K562 (cell line): ENCODE results near the gene KIF5A. TPM values are rescaled to one million over a fixed set of nuclear protein-coding genes. Genes with fewer than 3 reads are reported as not detected.

ENCODE experiments used
- ATF7 ChIP-seq: fragments of 450-650 bp; IDR thresholded peaks from 2 replicates; pipeline ENCODE4 v1.7.1; 2014; ENCODE audit warnings: mild to moderate bottlenecking, moderate library complexity
- BACH1 ChIP-seq: fragments of 200-800 bp; sonication (Bioruptor generic); IDR thresholded peaks from 2 replicates; pipeline ENCODE4 v1.6.1; 2016; ENCODE audit warnings: missing genetic modification characterization, missing compliant biosample characterization
- CCAR2 ChIP-seq: fragments of 200-400 bp; formaldehyde crosslinking; IDR thresholded peaks from 2 replicates; pipeline ENCODE4 v1.6.1; 2017; ENCODE audit warnings: mild to moderate bottlenecking, low read depth, low read length
- ESRRA ChIP-seq: fragments of 450-650 bp; IDR thresholded peaks from 2 replicates; pipeline ENCODE4 v1.6.1; 2014; ENCODE audit warnings: low read depth, mild to moderate bottlenecking, moderate library complexity, borderline replicate concordance
- HCFC1 ChIP-seq: IDR thresholded peaks from 2 replicates; pipeline ENCODE4 v1.6.1; 2012; ENCODE audit warnings: low read depth, low read length, improper control_type of control experiment
- HNRNPL ChIP-seq: fragments of 200-400 bp; formaldehyde crosslinking; IDR thresholded peaks from 2 replicates; pipeline ENCODE4 v1.6.1; 2017; ENCODE audit warnings: low read depth, mild to moderate bottlenecking, low read length
- NR2C1 ChIP-seq, 2 experiments: fragments of 450-650 bp; IDR thresholded peaks; 2 replicates each; pipeline ENCODE4 v1.6.1; 2017; ENCODE audit warnings: mild to moderate bottlenecking in 2 of 2, antibody characterized with exemption in 1 of 2, inconsistent platforms in 1 of 2, missing compliant biosample characterization in 1 of 2, missing genetic modification characterization in 1 of 2
- POLR2AphosphoS5 ChIP-seq: IDR thresholded peaks from 2 replicates; pipeline ENCODE4 v1.6.1; 2011; ENCODE audit warnings: mild to moderate bottlenecking, low read depth, low read length, moderate library complexity; ENCODE audit not compliant: control insufficient read depth, insufficient read depth
- POLR3G ChIP-seq: IDR thresholded peaks from 2 replicates; pipeline ENCODE4 v1.6.1; 2011; ENCODE audit not compliant: insufficient read length, insufficient replicate concordance; ENCODE audit errors: extremely low read depth
- SAFB ChIP-seq: fragments of 200-400 bp; formaldehyde crosslinking; IDR thresholded peaks from 2 replicates; pipeline ENCODE4 v1.6.1; 2017; ENCODE audit warnings: low read depth, low read length, borderline replicate concordance
- SMAD3 ChIP-seq: fragments of 450-650 bp; formaldehyde crosslinking; conservative IDR thresholded peaks from 2 replicates; pipeline ENCODE4 v1.4.0; 2020; ENCODE audit warnings: mild to moderate bottlenecking
- ZBTB7A ChIP-seq: IDR thresholded peaks from 2 replicates; pipeline ENCODE4 v1.6.1; 2011; ENCODE audit warnings: low read depth, mild to moderate bottlenecking, low read length, moderate library complexity, borderline replicate concordance; ENCODE audit not compliant: control insufficient read depth
- ZNF551 ChIP-seq: fragments of 250-450 bp; sonication (Bioruptor Pico); IDR thresholded peaks from 2 replicates; pipeline ENCODE4 v1.5.0; 2021; ENCODE audit warnings: mild to moderate bottlenecking, moderate library complexity
- ZNF57 ChIP-seq: fragments of 450-650 bp; formaldehyde crosslinking; IDR thresholded peaks from 2 replicates; pipeline ENCODE4 v1.4.0; 2020; ENCODE audit warnings: mild to moderate bottlenecking, moderate library complexity
- polyA plus RNA-seq, 8 experiments: library from polyadenylated mRNA; depleted of rRNA in 4 of 8; stranded (reverse) in 5 of 8; unstranded in 3 of 8; fragments of >200 nt; fragmentation: Nextera tagmentation in 2 of 8; fragmentation: Illumina TruSeq in 1 of 8; extraction: Ambion mirVana in 2 of 8; extraction: Trizol in 1 of 8; gene quantifications; 2 replicates each; pipeline versions ENCODE4 v1.2.1 to v1.2.3, GENCODE V29; 2011 to 2014; ENCODE audit warnings: inconsistent platforms in 1 of 8, missing spikeins in 1 of 8
- total RNA-seq, 7 experiments: library from RNA; depleted of rRNA in 6 of 7; stranded (reverse); fragments of >200 nt in 6 of 7; fragmentation: Illumina TruSeq in 2 of 7; extraction: Trizol in 2 of 7; gene quantifications; 2 replicates each; pipeline versions ENCODE4 v1.2.1 to v1.2.3, GENCODE V29; 2011 to 2021; ENCODE audit warnings: low replicate concordance in 1 of 7
- TF ChIP-seq, protein P1 (sequence below), 2 experiments: IDR thresholded peaks; 2 replicates each; pipeline ENCODE4 v1.6.1; 2012; ENCODE audit warnings: improper control_type of control experiment in 2 of 2, low read depth in 2 of 2, low read length in 2 of 2, borderline replicate concordance in 1 of 2
- TF ChIP-seq, protein P2 (sequence below), 2 experiments: fragments of 450-650 bp; conservative IDR thresholded peaks; 2 replicates each; pipeline ENCODE4 v1.6.1; 2017; ENCODE audit warnings: mild to moderate bottlenecking in 2 of 2, moderate library complexity in 2 of 2
- TF ChIP-seq, protein P3 (sequence below): fragments of 150-350 bp; IDR thresholded peaks from 2 replicates; pipeline ENCODE4 v1.6.1; 2014; ENCODE audit warnings: low read depth, mild to moderate bottlenecking, low read length, borderline replicate concordance
- TF ChIP-seq, protein P4 (sequence below): sonication (generic); formaldehyde crosslinking; IDR thresholded peaks from 2 replicates; pipeline ENCODE4 v1.8.1; 2023; ENCODE audit warnings: mild to moderate bottlenecking, missing genetic modification reagents, moderate library complexity

The KIF5A gene
- total and polyA plus RNA-seq, 9 of the 15 experiments (the other 6 are each of a cell fraction or from before 2014, with no cell fraction given) = 3.4 to 17.7 (median 8.0) TPM

DNA sequence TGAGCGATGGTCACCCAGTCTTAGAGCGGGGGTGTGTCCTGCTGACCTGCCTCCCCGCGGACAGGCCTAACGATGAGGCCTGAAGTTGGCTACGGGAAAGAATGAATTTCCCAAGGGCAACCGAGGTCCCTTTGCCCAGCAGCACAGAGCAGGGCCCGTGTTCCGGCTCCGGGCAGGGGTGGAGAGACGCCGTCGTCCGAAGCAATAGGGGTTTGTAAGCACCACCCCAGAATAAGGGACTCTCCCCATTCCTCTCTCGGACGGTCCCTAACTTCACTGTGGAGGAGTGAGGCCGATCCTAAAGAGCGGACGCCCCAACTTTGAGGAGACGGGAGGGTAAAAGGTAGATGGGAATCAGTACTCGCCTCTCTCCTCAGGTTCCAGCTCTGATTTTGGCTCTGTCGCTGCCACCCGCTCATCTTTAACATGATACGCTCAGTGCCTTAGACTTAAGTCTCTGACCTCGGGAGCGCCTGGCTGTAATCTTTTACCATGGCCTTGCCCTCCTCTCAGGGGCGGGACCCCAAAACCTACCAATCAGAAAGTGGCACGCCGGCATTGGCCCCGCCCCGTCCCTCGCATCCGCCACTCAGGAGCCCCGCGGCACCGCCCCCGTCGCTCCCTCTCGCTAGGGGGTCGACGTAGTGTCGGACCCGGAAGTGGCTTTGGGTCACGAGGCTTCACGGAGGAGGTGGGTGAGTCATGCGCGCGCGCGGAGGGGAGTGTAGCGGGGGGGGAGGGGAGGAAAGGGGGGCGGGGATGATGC, 29.6 kb upstream of the KIF5A start, which contains the start of gene DDIT3 (continued):
- TF ChIP-seq SAFB = no peak
- TF ChIP-seq, protein P1, sequence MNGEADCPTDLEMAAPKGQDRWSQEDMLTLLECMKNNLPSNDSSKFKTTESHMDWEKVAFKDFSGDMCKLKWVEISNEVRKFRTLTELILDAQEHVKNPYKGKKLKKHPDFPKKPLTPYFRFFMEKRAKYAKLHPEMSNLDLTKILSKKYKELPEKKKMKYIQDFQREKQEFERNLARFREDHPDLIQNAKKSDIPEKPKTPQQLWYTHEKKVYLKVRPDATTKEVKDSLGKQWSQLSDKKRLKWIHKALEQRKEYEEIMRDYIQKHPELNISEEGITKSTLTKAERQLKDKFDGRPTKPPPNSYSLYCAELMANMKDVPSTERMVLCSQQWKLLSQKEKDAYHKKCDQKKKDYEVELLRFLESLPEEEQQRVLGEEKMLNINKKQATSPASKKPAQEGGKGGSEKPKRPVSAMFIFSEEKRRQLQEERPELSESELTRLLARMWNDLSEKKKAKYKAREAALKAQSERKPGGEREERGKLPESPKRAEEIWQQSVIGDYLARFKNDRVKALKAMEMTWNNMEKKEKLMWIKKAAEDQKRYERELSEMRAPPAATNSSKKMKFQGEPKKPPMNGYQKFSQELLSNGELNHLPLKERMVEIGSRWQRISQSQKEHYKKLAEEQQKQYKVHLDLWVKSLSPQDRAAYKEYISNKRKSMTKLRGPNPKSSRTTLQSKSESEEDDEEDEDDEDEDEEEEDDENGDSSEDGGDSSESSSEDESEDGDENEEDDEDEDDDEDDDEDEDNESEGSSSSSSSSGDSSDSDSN (IDR thresholded peaks at IDR 0.05; ENCODE audit: borderline replicate concordance in 1 of 2, low read depth in 2 of 2, low read length in 2 of 2) = 0 out of 4 replicates have a peak, but pooled peaks of 1 of the 2 experiments have one; percentile 42
- TF ChIP-seq, protein P2, sequence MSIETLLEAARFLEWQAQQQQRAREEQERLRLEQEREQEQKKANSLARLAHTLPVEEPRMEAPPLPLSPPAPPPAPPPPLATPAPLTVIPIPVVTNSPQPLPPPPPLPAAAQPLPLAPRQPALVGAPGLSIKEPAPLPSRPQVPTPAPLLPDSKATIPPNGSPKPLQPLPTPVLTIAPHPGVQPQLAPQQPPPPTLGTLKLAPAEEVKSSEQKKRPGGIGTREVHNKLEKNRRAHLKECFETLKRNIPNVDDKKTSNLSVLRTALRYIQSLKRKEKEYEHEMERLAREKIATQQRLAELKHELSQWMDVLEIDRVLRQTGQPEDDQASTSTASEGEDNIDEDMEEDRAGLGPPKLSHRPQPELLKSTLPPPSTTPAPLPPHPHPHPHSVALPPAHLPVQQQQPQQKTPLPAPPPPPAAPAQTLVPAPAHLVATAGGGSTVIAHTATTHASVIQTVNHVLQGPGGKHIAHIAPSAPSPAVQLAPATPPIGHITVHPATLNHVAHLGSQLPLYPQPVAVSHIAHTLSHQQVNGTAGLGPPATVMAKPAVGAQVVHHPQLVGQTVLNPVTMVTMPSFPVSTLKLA (conservative IDR thresholded peaks at IDR 0.05) = peak; percentile 84 to 91
- TF ChIP-seq HNRNPL = 0 out of 2 replicates have a peak, but pooled peaks have one; percentile 27
- peak; percentile 54; the same call in 1 of the 2 replicates for TF ChIP-seq NR2C1 (IDR thresholded peaks at IDR 0.05)
- peak; percentile 79 for TF ChIP-seq NR2C1 (tag; IDR thresholded peaks at IDR 0.05)
- TF ChIP-seq, protein P3, sequence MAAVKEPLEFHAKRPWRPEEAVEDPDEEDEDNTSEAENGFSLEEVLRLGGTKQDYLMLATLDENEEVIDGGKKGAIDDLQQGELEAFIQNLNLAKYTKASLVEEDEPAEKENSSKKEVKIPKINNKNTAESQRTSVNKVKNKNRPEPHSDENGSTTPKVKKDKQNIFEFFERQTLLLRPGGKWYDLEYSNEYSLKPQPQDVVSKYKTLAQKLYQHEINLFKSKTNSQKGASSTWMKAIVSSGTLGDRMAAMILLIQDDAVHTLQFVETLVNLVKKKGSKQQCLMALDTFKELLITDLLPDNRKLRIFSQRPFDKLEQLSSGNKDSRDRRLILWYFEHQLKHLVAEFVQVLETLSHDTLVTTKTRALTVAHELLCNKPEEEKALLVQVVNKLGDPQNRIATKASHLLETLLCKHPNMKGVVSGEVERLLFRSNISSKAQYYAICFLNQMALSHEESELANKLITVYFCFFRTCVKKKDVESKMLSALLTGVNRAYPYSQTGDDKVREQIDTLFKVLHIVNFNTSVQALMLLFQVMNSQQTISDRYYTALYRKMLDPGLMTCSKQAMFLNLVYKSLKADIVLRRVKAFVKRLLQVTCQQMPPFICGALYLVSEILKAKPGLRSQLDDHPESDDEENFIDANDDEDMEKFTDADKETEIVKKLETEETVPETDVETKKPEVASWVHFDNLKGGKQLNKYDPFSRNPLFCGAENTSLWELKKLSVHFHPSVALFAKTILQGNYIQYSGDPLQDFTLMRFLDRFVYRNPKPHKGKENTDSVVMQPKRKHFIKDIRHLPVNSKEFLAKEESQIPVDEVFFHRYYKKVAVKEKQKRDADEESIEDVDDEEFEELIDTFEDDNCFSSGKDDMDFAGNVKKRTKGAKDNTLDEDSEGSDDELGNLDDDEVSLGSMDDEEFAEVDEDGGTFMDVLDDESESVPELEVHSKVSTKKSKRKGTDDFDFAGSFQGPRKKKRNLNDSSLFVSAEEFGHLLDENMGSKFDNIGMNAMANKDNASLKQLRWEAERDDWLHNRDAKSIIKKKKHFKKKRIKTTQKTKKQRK = no peak
- TF ChIP-seq, protein P4, sequence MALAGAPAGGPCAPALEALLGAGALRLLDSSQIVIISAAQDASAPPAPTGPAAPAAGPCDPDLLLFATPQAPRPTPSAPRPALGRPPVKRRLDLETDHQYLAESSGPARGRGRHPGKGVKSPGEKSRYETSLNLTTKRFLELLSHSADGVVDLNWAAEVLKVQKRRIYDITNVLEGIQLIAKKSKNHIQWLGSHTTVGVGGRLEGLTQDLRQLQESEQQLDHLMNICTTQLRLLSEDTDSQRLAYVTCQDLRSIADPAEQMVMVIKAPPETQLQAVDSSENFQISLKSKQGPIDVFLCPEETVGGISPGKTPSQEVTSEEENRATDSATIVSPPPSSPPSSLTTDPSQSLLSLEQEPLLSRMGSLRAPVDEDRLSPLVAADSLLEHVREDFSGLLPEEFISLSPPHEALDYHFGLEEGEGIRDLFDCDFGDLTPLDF (CRISPR knock-in tag) = peak; percentile 85
- no peak; the same call in 1 of the 2 replicates for TF ChIP-seq SMAD3
- TF ChIP-seq ZBTB7A = no peak
- no peak for TF ChIP-seq POLR3G
- TF ChIP-seq ATF7 = peak; percentile 85
- no peak for TF ChIP-seq CCAR2
- TF ChIP-seq ESRRA = peak; percentile 76
- no peak for TF ChIP-seq ZNF57
- no peak for TF ChIP-seq ZNF551 (CRISPR knock-in tag)
- TF ChIP-seq BACH1 (tag) = no peak
- no peak for TF ChIP-seq HCFC1
- peak; percentile 99 for TF ChIP-seq POLR2AphosphoS5
